GM23338 (cell line): ENCODE measurements around the gene TRIO. TPM values are rescaled to one million over a fixed set of nuclear protein-coding genes. Genes with fewer than 3 reads are reported as not detected.

Source experiments
- ATAC-seq: fragments of 200-7000 bp; cut with Tn5 transposase; 3 replicates; pipeline ENCODE4 v1.9.1; 2020
- DNase-seq: peaks from one replicate; pipeline ENCODE4 v3.0.0-alpha.2; 2015; ENCODE audit warnings: low spot score
- H2AFZ ChIP-seq: fragments of 200-600 bp; sonication (generic); 2 replicates; pipeline ENCODE4 v1.8.0; 2016; ENCODE audit warnings: antibody characterized with exemption, mild to moderate bottlenecking, moderate library complexity
- H3F3A ChIP-seq: fragments of 200-600 bp; sonication (generic); replicated peaks from 2 replicates; pipeline ENCODE4 v1.8.0; 2017; ENCODE audit warnings: antibody characterized with exemption, mixed run types, low read depth
- H3K27ac ChIP-seq: fragments of 200-600 bp; sonication (generic); 2 replicates; pipeline ENCODE4 v1.6.1; 2016; ENCODE audit warnings: low read depth
- H3K27me3 ChIP-seq: fragments of 200-600 bp; sonication (generic); 2 replicates; pipeline ENCODE4 v1.8.0; 2016; ENCODE audit warnings: mild to moderate bottlenecking, mixed run types, moderate library complexity; ENCODE audit not compliant: insufficient read depth
- H3K36me3 ChIP-seq: fragments of 200-600 bp; sonication (generic); 2 replicates; pipeline ENCODE4 v1.8.0; 2016; ENCODE audit warnings: mild to moderate bottlenecking; ENCODE audit not compliant: insufficient read depth
- H3K4me1 ChIP-seq: fragments of 200-600 bp; sonication (generic); 2 replicates; pipeline ENCODE4 v1.8.0; 2016; ENCODE audit warnings: mild to moderate bottlenecking, moderate library complexity; ENCODE audit not compliant: insufficient read depth
- H3K4me2 ChIP-seq: fragments of 200-600 bp; sonication (generic); 2 replicates; pipeline ENCODE4 v1.7.1; 2017; ENCODE audit warnings: mixed run types
- H3K4me3 ChIP-seq: fragments of 200-600 bp; sonication (generic); 2 replicates; pipeline ENCODE4 v1.6.1; 2016; ENCODE audit warnings: mixed run types
- H3K79me2 ChIP-seq: fragments of 200-600 bp; sonication (generic); replicated peaks from 2 replicates; pipeline ENCODE4 v1.8.0; 2017; ENCODE audit warnings: mild to moderate bottlenecking; ENCODE audit not compliant: insufficient read depth
- H3K9me2 ChIP-seq: fragments of 200-600 bp; sonication (generic); 2 replicates; pipeline ENCODE4 v1.8.0; 2017; ENCODE audit not compliant: insufficient read depth
- H4K20me1 ChIP-seq: fragments of 200-600 bp; sonication (generic); replicated peaks from 2 replicates; pipeline ENCODE4 v1.8.0; 2017; ENCODE audit warnings: mild to moderate bottlenecking; ENCODE audit not compliant: insufficient read depth
- H3K27ac Mint-ChIP-seq: 2 replicates; pipeline ENCODE4 v1.8.0; 2020; ENCODE audit warnings: inconsistent platforms, mild to moderate bottlenecking, moderate library complexity, mixed read lengths
- H3K27me3 Mint-ChIP-seq: 3 replicates; pipeline ENCODE4 v1.8.0; 2022; ENCODE audit warnings: low read depth, mild to moderate bottlenecking, moderate library complexity, mixed read lengths, inconsistent platforms; ENCODE audit not compliant: insufficient read depth, poor library complexity
- H3K36me3 Mint-ChIP-seq: 3 replicates; pipeline ENCODE4 v1.8.0; 2021; ENCODE audit warnings: low read depth, mild to moderate bottlenecking, inconsistent platforms, moderate library complexity, mixed read lengths
- H3K4me1 Mint-ChIP-seq: 3 replicates; pipeline ENCODE4 v1.8.0; 2020; ENCODE audit warnings: mild to moderate bottlenecking, inconsistent platforms, mixed read lengths
- H3K4me3 Mint-ChIP-seq: 3 replicates; pipeline ENCODE4 v1.8.0; 2021; ENCODE audit warnings: moderate library complexity, mild to moderate bottlenecking, inconsistent platforms, mixed read lengths
- H3K9me3 Mint-ChIP-seq: 3 replicates; pipeline ENCODE4 v1.8.0; 2020; ENCODE audit warnings: moderate library complexity, mild to moderate bottlenecking, inconsistent platforms, mixed read lengths
- CTCF ChIP-seq, 2 experiments: fragments of 200-600 bp in 1 of 2; sonication (generic) in 1 of 2; conservative IDR thresholded peaks; 2 replicates each; pipeline versions ENCODE4 v1.5.1 to v1.6.1; 2016 to 2017; ENCODE audit warnings: antibody characterized with exemption in 2 of 2, low read depth in 2 of 2, mild to moderate bottlenecking in 2 of 2, moderate library complexity in 1 of 2
- ETS1 ChIP-seq: IDR thresholded peaks from 2 replicates; pipeline ENCODE4 v1.6.1; 2016; ENCODE audit warnings: antibody characterized with exemption
- EZH2 ChIP-seq: fragments of 200-600 bp; sonication (generic); IDR thresholded peaks from one replicate; pipeline ENCODE4 v1.8.0; 2017; ENCODE audit warnings: antibody characterized with exemption, mild to moderate bottlenecking, low read depth; ENCODE audit not compliant: unreplicated experiment
- EZH2phosphoT487 ChIP-seq: fragments of 200-600 bp; sonication (generic); IDR thresholded peaks from one replicate; pipeline ENCODE4 v1.8.1; 2018; ENCODE audit warnings: antibody characterized with exemption; ENCODE audit not compliant: unreplicated experiment
- JUNB ChIP-seq: IDR thresholded peaks from one replicate; pipeline ENCODE4 v1.6.1; 2016; ENCODE audit warnings: antibody characterized with exemption; ENCODE audit not compliant: unreplicated experiment
- REST ChIP-seq: IDR thresholded peaks from one replicate; pipeline ENCODE4 v1.6.1; 2018; ENCODE audit warnings: antibody characterized with exemption; ENCODE audit not compliant: unreplicated experiment
- STAT1 ChIP-seq: IDR thresholded peaks from one replicate; pipeline ENCODE4 v1.6.1; 2016; ENCODE audit warnings: antibody characterized with exemption; ENCODE audit not compliant: unreplicated experiment
- ZNF114 ChIP-seq: fragments of 250-450 bp; sonication (Bioruptor Pico); IDR thresholded peaks from 2 replicates; pipeline ENCODE4 v1.5.0; 2020; ENCODE audit warnings: mild to moderate bottlenecking, moderate library complexity
- ZNF331 ChIP-seq: fragments of 250-450 bp; sonication (Bioruptor Pico); IDR thresholded peaks from 2 replicates; pipeline ENCODE4 v1.5.0; 2020; ENCODE audit warnings: low read depth, mild to moderate bottlenecking, moderate library complexity
- polyA plus RNA-seq: library from polyadenylated mRNA; unstranded; fragments of >200 nt; fragmentation: Nextera tagmentation; extraction: Ambion mirVana; gene quantifications from 2 replicates; pipeline ENCODE4 v1.2.1, GENCODE V29; 2016
- total RNA-seq: library from RNA; depleted of rRNA; stranded (reverse); fragments of >200 nt; shearing (Covaris generic); gene quantifications from 2 replicates; pipeline ENCODE4 v1.2.3, GENCODE V29; 2014

TRIO gene
- total and polyA plus RNA-seq, 2 experiments from 2014 or later = 13.8 to 113 TPM

DNA sequence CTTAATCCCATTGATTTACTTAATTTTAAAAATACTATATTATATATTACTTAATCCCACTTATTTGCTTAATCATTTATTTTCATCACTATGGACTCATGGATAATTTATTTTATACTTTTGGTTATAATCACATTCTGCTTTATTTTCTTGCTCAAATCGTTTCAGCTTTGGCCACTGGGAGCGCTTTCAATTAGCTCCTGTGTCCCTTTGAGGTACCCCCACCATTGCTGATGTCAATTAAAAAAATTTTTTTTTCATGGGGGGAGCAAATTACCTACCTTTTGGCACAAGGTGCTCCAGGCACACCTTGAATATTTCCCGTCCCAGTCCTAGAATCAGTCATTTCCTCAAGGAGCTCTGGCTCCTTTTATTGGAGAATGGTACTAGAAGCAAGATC is 1.4 kb upstream of the TRIO start:
- no peaks in the 10 kb centered on the region for H3K9me2 ChIP-seq
- peaks cover 20% of the 10 kb centered on the region for H3K79me2 ChIP-seq
- Mint-ChIP-seq H3K4me1 (peaks cover 25% of the 10 kb centered on the region), H3K36me3 (no peaks in the 10 kb centered on the region; the same call in 2 of the 3 replicates), H3K27me3 (peaks cover 13% of the 10 kb centered on the region), H3K9me3 (no peaks in the 10 kb centered on the region; the same call in 2 of the 3 replicates), H3K27ac (no peak overlapping the region), H3K4me3 (peak overlapping the region; percentile 81)
- peak; percentile 42 to 59 for TF ChIP-seq CTCF (conservative IDR thresholded peaks at IDR 0.05; ENCODE audit: low read depth in 2 of 2)
- no peak for TF ChIP-seq EZH2phosphoT487
- H4K20me1 ChIP-seq = peaks cover 16% of the 10 kb centered on the region
- H3K4me1 ChIP-seq = peaks cover 24% of the 10 kb centered on the region
- no peak overlapping the region for H3K27ac ChIP-seq
- DNase-seq (no peak), ATAC-seq (no peak)
- no peaks in the 10 kb centered on the region for H3K36me3 ChIP-seq
- H3K4me2 ChIP-seq = peak overlapping the region; percentile 86
- peaks cover 3% of the 10 kb centered on the region; the same call in 1 of the 2 replicates for H3K27me3 ChIP-seq
- H2AFZ ChIP-seq = 0 out of 2 replicates have a peak overlapping the region, but pooled peaks have one; percentile 92
- 0 out of 2 replicates have a peak, but pooled peaks cover 4% of the 10 kb centered on the region for H3F3A ChIP-seq
- H3K4me3 ChIP-seq = peak overlapping the region; percentile 60

DNA sequence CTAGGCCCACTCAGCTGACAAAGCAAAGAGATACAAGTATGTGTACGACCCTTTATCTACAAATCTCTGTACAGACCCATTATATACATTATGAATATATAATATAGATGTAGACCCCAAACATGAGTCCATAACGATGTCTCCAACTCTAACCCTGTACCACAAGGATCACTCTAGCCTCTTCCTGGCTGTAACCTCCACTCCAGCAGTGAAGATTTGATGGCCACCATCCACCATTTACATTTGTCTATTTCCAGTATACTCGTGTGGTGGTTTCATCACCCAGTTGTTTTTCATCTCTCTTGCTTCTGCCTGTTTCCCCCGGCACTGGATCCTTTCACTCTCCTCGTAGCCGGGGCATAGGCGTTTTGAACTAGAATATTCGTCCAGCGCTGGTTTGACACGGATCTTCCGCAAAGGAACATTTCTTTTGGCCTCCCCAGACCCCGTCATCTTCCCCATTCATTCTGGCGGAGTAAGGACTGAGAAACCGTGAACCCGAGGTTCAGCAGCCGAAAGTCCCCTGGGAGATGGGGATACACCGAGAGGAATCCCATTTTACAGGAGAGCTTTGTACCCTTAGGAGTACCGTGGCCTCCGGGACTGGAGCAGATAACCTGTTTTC is 828 bp upstream of the TRIO start:
- no peaks in the 10 kb centered on the region for H3K9me2 ChIP-seq
- peak overlapping the region; percentile 81 for H3K4me3 Mint-ChIP-seq
- H3F3A ChIP-seq = 0 out of 2 replicates have a peak, but pooled peaks cover 4% of the 10 kb centered on the region
- H3K36me3 ChIP-seq = no peaks in the 10 kb centered on the region
- DNase-seq = no peak
- H4K20me1 ChIP-seq = peaks cover 22% of the 10 kb centered on the region
- peaks cover 30% of the 10 kb centered on the region for H3K4me1 Mint-ChIP-seq
- H3K9me3 Mint-ChIP-seq = no peaks in the 10 kb centered on the region; the same call in 2 of the 3 replicates
- peak overlapping the region; percentile 94 for H3K27ac ChIP-seq
- H3K79me2 ChIP-seq = peaks cover 26% of the 10 kb centered on the region
- H3K4me2 ChIP-seq = peak overlapping the region; percentile 86
- H3K4me3 ChIP-seq = peak overlapping the region; percentile 60
- H3K36me3 Mint-ChIP-seq = no peaks in the 10 kb centered on the region; the same call in 2 of the 3 replicates
- peaks cover 3% of the 10 kb centered on the region; the same call in 1 of the 2 replicates for H3K27me3 ChIP-seq
- peak overlapping the region; percentile 85 for H3K27ac Mint-ChIP-seq
- H3K27me3 Mint-ChIP-seq = peaks cover 13% of the 10 kb centered on the region
- H2AFZ ChIP-seq = peak overlapping the region; percentile 92
- H3K4me1 ChIP-seq = peaks cover 30% of the 10 kb centered on the region
- ATAC-seq = peak; percentile 12
- TF ChIP-seq STAT1 (no peak), REST (no peak), JUNB (no peak), ETS1 (no peak), ZNF331 (CRISPR knock-in tag) (no peak), EZH2 (no peak), ZNF114 (CRISPR knock-in tag) (no peak)
